ENCODE results near the gene KIF25. TPM values are rescaled to one million over a fixed set of nuclear protein-coding genes. Genes with fewer than 3 reads are reported as not detected.

Gene KIF25
- total RNA-seq, 1 experiment from 2014 or later: 0.28 TPM

DNA sequence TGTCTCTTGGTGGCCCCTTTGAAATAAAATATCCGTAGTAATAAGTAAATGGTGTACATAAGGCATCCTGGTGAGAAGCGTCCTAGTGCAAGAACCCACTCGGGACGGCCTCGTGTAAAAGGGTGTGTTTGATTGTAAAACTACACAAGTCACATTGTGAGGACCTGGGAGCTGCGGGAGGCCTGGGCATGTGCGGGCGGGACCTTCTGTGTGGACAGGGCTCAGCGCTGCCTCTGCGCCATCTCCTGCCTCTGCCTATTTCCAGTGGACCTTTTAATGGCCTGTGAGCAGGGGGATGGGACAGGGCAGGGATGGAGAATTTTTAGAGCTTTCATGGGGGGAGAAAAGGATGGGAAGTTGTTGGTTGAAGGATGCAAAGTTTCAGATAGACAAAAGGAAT, 25.3 kb upstream of the KIF25 start:
- H3K27me3 Mint-ChIP-seq (ENCODE audit: low read depth): no peaks in the 10 kb centered on the region
- POLR2A ChIA-PET: no interaction called here
- ATAC-seq: no peak
- CTCF ChIA-PET: no interaction called here
- H3K4me1 Mint-ChIP-seq: peaks cover 25% of the 10 kb centered on the region
- no peak for DNase-seq (ENCODE audit: low spot score)
- TF ChIP-seq NR1H2 (CRISPR knock-in tag; IDR thresholded peaks at IDR 0.05) (no peak), GABPB1 (CRISPR knock-in tag; IDR thresholded peaks at IDR 0.05) (no peak), TEAD1 (CRISPR knock-in tag; IDR thresholded peaks at IDR 0.05) (no peak), SMAD3 (CRISPR knock-in tag; IDR thresholded peaks at IDR 0.05; ENCODE audit: borderline replicate concordance) (no peak), SP1 (CRISPR knock-in tag; conservative IDR thresholded peaks at IDR 0.05) (no peak), MYBL2 (CRISPR knock-in tag; IDR thresholded peaks at IDR 0.05) (no peak), SMAD4 (CRISPR knock-in tag; IDR thresholded peaks at IDR 0.05) (no peak), PRRX2 (CRISPR knock-in tag; IDR thresholded peaks at IDR 0.05) (no peak), AFF4 (CRISPR knock-in tag; IDR thresholded peaks at IDR 0.05; ENCODE audit: borderline replicate concordance) (no peak), ESRRA (CRISPR knock-in tag; IDR thresholded peaks at IDR 0.05; ENCODE audit: borderline replicate concordance) (no peak), ZNF416 (CRISPR knock-in tag; IDR thresholded peaks at IDR 0.05) (no peak)
- TF ChIP-seq, protein P1, sequence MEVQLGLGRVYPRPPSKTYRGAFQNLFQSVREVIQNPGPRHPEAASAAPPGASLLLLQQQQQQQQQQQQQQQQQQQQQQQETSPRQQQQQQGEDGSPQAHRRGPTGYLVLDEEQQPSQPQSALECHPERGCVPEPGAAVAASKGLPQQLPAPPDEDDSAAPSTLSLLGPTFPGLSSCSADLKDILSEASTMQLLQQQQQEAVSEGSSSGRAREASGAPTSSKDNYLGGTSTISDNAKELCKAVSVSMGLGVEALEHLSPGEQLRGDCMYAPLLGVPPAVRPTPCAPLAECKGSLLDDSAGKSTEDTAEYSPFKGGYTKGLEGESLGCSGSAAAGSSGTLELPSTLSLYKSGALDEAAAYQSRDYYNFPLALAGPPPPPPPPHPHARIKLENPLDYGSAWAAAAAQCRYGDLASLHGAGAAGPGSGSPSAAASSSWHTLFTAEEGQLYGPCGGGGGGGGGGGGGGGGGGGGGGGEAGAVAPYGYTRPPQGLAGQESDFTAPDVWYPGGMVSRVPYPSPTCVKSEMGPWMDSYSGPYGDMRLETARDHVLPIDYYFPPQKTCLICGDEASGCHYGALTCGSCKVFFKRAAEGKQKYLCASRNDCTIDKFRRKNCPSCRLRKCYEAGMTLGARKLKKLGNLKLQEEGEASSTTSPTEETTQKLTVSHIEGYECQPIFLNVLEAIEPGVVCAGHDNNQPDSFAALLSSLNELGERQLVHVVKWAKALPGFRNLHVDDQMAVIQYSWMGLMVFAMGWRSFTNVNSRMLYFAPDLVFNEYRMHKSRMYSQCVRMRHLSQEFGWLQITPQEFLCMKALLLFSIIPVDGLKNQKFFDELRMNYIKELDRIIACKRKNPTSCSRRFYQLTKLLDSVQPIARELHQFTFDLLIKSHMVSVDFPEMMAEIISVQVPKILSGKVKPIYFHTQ (CRISPR knock-in tag; IDR thresholded peaks at IDR 0.05): no peak
- TF ChIP-seq, protein P2, sequence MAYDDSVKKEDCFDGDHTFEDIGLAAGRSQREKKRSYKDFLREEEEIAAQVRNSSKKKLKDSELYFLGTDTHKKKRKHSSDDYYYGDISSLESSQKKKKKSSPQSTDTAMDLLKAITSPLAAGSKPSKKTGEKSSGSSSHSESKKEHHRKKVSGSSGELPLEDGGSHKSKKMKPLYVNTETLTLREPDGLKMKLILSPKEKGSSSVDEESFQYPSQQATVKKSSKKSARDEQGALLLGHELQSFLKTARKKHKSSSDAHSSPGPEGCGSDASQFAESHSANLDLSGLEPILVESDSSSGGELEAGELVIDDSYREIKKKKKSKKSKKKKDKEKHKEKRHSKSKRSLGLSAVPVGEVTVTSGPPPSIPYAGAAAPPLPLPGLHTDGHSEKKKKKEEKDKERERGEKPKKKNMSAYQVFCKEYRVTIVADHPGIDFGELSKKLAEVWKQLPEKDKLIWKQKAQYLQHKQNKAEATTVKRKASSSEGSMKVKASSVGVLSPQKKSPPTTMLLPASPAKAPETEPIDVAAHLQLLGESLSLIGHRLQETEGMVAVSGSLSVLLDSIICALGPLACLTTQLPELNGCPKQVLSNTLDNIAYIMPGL (CRISPR knock-in tag; IDR thresholded peaks at IDR 0.05): no peak
- H3K27ac Mint-ChIP-seq: peak overlapping the region; percentile 66; the same call in 1 of the 2 replicates
- no peak overlapping the region for H3K4me3 Mint-ChIP-seq
- no peaks in the 10 kb centered on the region for H3K9me3 Mint-ChIP-seq
- peaks cover 30% of the 10 kb centered on the region for H3K36me3 Mint-ChIP-seq

GRCh38 chr6:167973148-167973885, 24.2 kb upstream of the KIF25 start:
- peak overlapping the region; percentile 2 for H3K27ac Mint-ChIP-seq

More at GRCh38 chr6:167973148-167973885, 24.2 kb upstream of the KIF25 start:
- Mint-ChIP-seq H3K4me1 (peaks cover 25% of the 10 kb centered on the region), H3K9me3 (no peaks in the 10 kb centered on the region), H3K27me3 (ENCODE audit: low read depth) (no peaks in the 10 kb centered on the region), H3K36me3 (peaks cover 24% of the 10 kb centered on the region), H3K4me3 (no peak overlapping the region)
- no peak for DNase-seq (ENCODE audit: low spot score)
- TF ChIP-seq EMX1 (CRISPR knock-in tag; IDR thresholded peaks at IDR 0.05) (no peak), ZNF423 (CRISPR knock-in tag; IDR thresholded peaks at IDR 0.05) (peak; percentile 94), GABPB1 (CRISPR knock-in tag; IDR thresholded peaks at IDR 0.05) (no peak), NFYB (CRISPR knock-in tag; conservative IDR thresholded peaks at IDR 0.05; ENCODE audit: low read depth) (no peak), CREB1 (CRISPR knock-in tag; IDR thresholded peaks at IDR 0.05) (no peak)
- TF ChIP-seq, protein P3, sequence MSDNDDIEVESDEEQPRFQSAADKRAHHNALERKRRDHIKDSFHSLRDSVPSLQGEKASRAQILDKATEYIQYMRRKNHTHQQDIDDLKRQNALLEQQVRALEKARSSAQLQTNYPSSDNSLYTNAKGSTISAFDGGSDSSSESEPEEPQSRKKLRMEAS (CRISPR knock-in tag; IDR thresholded peaks at IDR 0.05): no peak
- TF ChIP-seq, protein P4, sequence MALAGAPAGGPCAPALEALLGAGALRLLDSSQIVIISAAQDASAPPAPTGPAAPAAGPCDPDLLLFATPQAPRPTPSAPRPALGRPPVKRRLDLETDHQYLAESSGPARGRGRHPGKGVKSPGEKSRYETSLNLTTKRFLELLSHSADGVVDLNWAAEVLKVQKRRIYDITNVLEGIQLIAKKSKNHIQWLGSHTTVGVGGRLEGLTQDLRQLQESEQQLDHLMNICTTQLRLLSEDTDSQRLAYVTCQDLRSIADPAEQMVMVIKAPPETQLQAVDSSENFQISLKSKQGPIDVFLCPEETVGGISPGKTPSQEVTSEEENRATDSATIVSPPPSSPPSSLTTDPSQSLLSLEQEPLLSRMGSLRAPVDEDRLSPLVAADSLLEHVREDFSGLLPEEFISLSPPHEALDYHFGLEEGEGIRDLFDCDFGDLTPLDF (CRISPR knock-in tag; IDR thresholded peaks at IDR 0.05): no peak
- ChIA-PET CTCF (no interaction called here), POLR2A (no interaction called here)
- peak; percentile 66 for ATAC-seq

Measured in WTC11 (cell line).